ENCODE results near the gene ROBO2.

The ROBO2 gene

DNA sequence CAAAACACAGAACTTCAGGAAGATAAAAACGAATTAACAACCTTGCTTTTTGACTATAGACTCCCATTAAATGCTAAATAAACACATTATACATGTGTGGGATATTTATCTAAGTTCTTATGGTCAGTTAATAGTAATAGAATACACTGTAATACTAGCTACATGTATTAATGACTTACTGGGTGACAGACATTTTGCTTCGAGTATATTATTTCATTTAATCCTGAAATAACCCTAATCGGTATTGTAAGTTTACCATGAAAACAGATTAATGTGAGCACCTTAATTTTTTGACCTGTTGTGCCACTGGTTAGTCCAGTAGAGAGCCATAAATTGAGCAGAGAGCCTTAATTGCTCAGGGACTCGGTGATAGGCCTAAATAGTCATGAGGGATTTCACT lies 151.1 kb downstream of the ROBO2 start:
- DNase-seq: no peak

DNA sequence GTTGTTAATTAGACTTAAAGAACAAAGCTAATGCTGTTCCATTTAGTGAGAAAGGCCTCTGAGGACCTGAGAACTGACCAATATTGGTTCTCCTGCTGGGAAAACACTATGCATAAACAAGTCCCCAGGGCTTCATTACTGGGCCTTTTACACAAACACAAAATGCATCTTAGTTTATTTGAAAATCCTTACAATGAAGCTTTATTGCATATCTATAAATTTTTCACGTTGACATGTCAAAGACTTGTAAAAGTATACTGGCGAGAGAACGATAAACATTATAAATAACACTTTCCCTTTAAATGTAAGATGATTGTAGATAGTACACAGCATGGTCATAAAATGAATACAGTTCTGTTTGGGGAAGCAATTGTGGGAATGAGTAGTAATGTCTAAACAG lies 151.7 kb downstream of the ROBO2 start:
- DNase-seq: no peak

DNA sequence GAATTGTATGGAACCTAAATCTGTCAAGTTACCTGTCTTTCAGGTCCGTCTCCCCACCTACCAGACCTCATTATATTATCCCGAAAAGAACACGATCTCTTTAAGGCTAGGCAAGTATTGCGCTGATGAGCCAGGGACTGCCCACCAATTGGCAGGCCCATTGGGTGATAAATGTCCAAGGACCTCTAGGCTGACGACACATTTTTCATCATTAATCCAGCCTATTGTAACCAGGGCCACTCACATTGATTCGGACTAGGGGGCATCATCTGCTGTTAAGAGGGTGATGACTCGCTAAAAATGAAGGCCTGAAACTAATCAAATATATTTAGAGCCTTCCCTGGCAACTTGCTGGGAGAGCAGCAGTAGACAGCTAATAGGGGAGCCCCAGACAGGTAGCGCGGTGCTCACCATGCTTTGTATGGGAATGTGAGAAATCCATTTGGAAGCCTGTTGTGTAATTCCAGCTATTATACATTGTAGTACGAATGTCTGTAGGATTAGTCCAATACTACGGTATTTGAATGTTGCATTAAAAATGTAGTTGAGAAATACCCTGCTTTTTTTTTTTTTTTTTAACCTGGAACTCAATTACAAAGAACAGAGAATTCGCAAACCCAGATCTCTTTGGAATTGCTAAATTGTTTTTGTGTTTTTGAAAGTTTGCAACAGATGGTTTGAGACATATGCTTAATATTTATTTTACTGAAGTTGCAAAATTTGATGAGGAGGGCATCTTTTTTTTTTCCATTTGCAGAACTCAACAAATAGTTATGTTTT lies 156.1 kb downstream of the ROBO2 start:
- no peak for DNase-seq

DNA sequence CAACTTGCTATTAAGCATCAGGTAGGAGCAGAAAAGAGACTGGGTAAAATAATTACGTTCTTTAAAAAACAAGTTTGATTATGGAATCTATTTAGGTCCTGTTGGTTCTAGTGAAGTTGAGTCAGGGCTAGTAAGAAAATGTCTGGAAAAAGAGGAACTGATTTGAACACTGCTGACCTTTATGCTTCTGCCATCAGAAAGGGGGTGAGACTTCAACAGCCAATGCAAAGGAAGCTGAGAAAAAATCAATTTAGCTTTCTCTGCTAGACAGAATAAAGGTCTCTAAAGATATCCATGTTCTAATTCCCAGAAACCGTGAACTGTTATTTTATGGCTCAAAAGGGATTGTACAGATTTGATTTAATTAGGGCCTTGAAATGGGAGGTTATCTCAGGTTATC lies 157.5 kb downstream of the ROBO2 start:
- no peak for DNase-seq

DNA sequence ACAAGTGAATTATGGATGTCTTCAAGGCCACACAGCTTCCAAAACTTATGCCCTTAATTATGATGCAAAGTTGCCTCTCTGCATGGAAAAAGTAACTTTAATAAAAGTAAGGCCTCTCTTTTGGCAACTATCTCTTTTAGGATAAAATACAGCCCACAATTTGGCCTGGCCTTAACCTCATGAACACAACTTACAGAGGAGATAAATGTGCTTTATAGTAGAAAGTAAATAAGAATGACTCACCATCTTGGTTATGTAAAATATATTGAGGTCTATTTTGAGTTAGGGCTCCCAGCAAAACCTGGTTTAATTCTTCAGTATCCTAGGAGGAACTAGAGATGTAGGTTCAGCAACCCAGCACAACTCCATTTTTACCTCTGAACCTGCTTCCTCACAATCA lies 164.0 kb downstream of the ROBO2 start:
- no peak for DNase-seq

DNA sequence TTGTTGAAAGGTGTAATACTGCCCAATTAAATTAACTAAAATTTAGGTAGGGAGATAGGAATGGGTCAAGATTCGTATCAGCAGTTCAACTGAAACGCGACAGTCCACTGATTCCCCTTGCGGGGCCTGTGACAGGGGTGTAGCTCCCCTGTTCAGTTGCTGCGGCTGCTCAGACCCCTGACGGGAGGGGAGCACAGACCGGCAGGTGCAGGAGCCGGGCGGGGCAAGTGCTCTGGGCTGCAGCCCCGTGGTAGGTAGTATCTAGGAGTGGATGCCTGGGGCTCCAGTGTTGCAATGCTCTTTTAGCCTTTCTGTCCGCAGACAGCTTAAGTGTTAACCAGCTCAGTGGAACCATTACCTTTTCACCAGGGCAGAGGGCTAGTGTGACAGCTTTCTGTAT lies 164.9 kb downstream of the ROBO2 start:
- DNase-seq: no peak

DNA sequence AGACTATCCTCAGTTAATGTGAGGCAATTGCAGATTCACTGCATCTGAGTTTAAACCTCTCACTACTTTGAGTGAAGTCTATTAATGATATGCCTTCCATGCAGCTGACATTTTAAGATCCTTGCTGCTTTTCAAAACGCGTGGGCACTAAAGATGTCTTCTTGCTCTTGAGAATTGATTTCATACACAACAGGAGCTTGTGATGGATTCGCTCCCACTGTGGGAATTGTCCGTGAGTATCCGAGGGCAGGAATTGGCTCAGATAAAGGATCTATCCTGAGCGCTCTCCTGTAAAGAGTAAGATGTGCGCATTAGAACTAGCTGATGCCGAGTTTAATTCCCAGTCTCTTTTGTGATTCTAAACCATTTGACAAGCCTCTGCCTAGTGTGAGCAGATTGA lies 167.9 kb downstream of the ROBO2 start:
- no peak for DNase-seq

DNA sequence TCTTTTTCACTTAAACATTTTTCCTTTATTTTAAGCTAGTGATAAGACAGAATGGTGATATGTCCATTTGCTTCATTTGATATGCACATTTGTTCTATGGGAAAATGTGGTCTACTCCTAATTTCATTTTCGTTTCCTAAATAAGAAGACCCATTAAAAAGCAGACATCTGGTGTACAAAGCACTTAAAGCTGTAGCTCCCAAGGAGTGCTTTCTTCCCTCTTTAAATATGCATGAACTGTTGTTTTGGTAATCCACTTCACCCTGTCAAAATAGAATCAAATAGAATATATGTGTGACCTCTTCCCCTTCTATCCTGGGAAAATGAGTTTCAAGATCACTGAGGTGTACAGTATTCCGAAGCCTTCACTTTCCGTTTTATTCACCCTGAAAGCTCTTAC lies 182.8 kb downstream of the ROBO2 start:
- DNase-seq: no peak

DNA sequence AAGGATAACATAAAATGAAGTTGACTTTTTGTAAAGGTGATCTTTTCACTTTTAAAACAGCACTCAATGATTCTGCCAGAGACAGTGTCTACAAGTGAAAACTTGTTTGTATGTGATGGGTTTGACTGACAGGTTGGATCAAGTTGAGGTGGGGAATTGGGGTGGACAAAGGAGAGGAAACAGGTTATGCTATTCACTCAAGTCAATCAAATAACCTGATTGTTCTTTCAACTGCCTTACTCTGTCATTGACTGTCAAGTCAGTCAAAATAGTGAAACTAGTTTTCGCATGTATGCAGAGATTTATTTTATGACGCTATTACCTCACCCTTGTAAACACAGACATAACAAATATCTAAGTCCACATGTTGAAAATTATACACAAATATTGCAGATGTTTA lies 187.7 kb downstream of the ROBO2 start:
- no peak for DNase-seq

DNA sequence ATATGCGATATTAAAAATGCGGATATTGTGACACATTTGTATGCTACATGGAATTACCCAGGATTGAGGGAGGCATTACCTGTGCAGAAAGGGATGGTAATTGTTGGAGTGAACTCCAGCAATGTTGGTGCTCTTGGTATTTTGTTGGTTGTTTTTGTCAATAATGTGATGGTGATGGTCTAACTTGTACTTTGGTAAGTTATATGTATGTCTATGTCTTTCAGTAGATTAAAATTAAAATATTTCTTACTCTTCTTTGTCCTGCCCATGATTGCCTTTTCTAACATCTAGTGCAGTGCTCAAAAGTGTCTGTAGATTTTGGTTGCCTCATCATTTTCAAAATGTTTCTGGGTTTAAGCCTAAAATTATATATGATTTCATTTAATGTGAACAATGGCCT lies 192.7 kb downstream of the ROBO2 start:
- no peak for DNase-seq

DNA sequence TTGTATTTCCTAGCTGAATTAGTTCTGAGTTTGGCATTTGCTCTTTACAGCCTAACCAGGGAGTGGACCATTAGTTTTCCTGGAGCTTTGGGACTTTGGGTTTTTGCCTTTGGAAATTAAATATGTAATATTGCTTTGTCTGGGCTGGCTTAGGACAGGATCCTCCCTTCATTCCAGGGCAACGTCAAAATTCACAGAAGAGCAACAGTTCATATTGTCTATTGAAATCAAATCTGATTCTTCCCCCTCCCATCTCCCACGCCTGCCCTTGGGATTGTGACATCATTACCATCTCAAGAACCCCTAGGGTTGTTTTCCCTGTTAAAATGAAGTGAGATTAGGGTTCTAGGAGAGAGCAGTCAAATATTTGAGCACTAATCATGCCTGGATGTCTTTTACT lies 194.1 kb downstream of the ROBO2 start:
- DNase-seq: no peak

DNA sequence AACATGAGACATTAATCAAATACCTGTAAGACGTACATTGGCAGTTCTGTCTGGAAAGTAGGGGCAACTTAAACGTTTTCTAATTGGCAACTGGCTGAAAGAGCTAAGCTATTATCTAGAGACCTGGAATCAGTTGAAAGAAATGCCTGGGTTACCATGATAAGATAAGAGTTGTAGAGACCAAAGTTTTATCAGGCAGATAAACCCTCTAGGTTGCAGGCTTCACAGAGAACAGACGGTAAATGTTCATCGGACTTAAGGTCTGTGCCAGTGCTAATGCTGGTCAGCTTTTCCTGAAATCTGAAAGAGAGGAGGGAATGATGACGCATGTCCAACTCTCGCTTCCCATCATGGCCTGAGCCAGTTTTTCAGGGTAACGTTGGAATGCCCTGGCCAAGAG lies 196.2 kb downstream of the ROBO2 start:
- DNase-seq: no peak

DNA sequence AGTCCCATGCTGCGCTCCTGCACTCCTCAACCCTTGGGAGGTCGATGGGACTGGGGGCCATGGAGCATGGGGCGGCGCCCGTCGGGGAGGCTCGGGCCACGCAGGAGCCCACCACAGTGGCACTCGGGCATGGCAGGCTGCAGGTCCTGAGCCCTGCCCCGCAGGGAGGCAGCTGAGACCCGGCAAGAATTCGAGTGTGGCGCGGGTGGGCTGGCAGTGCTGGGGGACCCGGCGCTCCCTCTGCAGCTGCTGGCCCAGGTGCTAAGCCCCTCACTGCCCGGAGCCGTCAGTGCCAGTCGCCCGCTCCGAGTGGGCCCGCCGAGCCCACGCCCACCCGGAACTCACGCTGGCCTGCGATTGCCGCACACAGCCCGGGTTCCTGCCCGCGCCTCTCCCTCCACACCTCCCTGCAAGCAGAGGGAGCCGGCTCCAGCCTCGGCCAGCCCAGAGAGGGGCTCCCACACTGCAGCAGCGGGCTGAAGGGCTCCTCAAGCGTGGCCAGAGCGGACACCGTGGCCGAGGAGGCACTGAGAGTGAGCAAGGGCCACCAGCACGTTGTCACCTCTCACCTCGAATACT lies 200.3 kb downstream of the ROBO2 start:
- no peak for DNase-seq

DNA sequence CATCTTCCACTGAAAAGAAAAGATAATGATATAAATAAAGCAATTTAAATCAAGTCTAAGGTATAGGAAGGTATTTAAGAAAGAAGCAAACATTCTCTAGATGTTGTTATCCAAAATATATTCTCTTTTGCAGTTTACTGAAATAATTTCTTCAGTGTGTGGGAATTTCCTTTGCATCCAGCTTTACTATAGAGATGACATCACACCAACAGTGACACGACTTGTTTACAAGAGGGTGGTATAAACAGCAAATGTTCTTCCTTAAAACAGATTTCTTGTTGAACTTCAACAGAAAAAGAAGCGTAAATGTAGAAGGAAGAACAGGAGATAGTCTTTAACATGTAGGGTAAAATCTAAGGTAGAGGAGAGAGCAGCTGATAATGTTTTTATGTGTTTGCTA lies 202.5 kb downstream of the ROBO2 start:
- DNase-seq: no peak

DNA sequence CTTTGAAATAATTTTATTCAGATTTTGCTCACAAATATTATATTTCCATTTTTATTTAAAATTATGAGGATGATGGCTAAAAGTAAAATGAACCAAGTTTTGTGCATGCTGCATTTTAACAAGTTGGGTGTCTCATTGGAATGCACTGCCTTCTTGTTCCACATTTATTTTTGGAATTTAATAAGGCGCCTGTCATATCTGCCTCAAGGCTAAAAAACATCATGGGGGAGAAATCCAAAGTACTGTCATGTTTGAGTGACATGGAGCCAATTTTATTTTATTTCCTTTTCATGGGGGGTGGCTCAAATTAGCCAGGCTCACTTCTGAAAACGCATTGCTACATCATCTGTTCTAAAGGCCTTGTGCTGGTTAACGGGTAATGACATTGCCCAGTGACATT lies 205.1 kb downstream of the ROBO2 start:
- no peak for DNase-seq

DNA sequence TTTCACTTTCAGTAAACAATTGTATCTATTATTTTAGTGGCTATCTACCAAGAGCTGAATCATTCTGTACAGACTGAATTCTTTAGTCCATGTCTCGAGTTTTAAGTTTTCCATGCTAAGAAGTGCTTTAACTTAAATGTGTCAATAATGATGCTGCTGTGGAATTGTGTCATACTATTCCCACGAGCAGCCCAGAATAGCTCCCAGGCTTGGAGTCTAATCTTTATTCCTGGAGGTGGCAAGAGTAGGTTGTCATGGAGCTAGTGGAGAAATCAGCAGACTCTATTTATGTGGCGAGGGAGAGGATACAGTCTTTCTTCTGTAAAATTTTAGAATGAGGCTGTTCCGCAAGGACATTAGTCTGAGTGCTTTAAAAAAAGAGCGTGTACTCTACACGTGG lies 207.2 kb downstream of the ROBO2 start:
- no peak for DNase-seq

DNA sequence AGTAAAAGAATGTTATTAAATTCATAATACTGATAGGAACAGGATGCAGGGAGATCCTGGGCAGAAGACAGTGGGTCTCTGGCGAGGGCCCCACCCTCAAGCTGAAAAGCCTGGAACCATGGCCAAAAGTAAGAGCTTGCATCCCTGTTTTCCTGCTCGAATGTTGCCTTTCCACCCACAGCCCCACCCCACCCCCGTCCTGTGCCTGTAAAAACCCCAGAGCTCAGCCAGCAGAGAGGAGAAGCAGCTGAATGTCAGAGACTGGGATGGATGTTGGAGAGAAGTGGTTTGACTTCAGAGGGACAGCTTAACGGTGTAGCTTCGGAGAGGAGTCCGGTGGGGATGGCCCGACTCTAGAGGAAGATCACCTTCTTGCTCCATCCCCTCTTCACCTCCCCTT lies 207.9 kb downstream of the ROBO2 start:
- no peak for DNase-seq

DNA sequence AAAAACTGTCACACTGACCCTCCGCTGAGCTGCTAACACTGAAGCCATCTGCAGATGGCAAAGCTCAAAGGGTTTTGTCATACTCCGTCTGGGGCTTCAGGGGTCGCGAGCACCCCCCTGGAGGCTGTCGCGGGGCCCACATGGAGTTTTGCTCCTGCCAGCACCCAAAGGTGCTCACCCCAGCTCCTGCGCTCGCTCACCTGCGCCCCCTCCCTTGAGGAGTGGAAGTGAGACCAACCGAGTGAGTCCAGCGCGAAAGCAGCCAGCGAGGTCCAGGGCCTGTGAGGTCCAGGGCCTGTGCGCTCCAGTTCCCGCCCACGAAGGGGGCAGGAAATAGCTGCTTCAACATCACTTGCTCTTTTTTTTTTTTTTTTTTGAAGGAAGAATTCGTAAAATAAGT lies 208.5 kb downstream of the ROBO2 start:
- DNase-seq: no peak

DNA sequence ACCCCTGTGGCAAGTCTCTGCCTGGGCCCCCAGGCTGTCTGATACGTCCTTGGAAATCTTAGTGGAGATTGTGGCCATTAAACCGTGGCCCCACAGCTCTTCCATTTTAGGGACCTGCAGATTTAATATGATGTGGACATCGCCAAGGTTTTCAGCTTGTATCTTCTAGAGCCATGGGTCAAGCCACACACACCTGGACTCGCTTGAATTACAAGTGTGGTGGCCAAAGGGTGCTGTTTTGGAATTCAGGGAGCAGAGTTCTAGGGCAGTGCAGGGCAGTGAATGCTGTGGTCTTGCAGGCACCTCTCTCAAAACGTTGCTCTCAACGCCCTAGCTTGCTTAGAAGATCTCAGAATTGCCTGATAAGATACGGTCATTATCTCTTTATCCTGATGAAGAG lies 211.2 kb downstream of the ROBO2 start:
- no peak for DNase-seq

DNA sequence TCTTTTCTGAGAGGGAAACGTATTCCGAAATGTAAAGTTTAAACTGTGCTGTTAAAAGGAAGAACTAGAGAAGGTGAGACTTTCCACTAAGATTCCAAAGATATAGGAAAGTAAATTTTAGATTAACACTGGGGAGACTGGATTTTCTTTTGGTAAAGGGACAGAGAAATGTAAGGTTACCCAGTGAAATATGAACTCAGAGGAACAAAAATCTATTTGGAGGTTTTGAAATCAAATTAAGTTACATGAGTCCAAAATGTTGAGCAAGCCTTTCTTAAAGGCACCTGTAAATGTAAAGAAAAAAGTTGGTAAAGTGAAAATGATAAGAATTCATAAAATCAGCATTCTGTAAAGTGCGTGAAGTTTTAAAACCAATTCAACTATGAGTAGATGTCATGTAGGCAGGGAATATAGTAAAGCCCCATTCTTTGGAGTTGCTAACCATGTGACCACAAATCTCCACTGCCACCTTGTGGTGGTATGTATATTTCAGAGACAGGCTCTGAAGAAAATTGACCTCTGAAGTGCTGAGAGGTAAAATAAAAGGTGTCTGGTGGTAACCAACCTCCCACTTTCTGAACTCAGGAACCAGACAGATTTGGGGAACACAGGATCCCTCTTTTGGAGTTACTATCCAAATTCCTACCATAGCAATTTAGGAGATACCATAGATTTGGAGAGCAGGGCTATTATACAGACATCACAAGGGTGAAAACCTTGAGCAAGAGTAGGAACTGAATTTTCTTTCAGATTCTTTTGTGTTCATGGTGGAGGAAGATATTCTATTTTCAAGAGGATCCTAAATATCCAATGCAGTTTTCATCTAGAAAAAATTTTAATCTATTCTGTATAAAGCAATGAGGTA lies 215.3 kb downstream of the ROBO2 start:
- DNase-seq: no peak

DNA sequence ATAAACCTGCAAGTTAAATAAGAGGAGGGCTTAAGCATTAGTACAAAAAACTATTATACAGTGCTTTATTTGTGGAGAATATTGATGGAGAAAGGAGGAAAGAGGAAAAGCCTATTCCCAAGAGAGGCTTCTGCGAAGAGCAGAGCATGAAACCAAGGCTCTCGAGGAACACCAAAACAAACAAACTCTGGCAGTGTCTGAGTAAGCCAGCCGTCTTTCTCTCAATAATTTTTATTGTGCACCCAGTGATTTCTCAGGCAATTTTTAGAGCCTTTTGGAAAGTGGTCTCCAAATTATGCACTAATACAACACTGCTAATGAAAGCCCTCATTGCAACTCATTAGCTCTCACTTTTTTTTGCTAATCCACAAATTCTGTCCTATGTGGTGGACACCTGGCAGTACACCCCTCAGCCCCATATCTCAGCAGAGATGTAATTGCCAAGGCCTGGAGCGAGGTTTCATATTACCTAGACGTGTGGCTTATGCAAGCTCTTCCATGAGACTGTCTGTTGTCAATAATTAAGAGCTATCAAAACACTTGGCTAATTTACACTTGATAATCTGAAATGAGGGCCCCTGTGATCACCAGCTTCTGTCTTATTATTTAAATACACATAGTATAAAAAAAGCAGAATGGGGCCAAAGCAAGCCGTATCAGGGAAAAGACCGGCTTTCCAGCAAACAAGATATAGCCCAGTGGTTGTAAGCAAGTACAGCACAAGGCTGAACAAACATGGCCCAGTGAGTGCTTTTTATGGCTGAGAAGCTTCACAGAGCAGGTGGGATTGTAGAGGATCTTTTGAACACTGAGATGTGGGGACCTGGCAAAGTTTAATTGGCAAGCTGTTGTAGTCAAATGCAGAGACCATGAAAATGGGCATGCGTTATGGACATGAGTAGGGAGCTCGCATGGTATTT lies 216.9 kb downstream of the ROBO2 start:
- DNase-seq: no peak

DNA sequence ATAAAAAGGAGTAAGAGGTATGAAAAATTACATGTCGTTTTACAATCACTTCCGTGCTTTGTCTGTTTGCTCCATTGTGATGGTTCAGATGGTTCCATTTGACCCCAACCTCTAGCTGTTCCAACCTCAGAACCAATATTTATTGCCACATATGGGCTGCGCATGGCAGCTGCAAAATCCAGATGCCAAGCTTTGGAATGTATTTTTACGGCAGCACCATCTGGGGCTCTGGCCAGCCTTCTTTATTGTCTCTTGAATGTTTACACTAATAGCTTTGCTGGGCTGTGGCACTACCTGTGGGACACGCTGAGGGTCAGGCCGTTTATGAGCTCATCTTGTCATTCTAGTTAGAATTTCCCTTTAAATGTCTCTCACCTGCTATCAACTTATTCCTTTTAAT lies 219.8 kb downstream of the ROBO2 start:
- DNase-seq: no peak

DNA sequence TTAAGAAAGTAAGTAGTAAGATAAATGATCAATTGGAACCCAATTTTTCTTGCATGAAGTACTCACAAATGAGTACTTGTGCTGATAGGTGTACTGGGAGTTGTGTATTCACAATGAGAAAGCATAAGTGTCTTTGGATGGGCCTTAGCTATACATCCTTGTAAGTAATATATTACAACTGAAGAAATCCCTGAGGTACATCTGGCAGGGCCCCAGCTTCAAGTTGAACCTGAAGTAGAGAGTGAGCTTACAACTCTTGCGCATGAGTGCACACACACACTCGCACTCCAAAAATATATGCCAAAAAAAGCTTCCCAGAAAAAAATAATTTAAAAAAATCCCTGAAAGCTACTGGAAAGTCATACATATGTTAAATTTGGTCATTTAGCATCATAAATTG lies 222.5 kb downstream of the ROBO2 start:
- no peak for DNase-seq
